Middle frontal gyrus (tissue), 1 donor: ENCODE data around the gene RNLS.

Source experiments
- DNase-seq: peaks from one replicate; pipeline ENCODE4 v3.0.0-alpha.2; 2015; ENCODE audit warnings: low spot score; ENCODE audit errors: extremely low spot score

RNLS gene

GRCh38 chr10:88347597-88348304, 235.4 kb downstream of the RNLS start:
- no peak for DNase-seq

GRCh38 chr10:88347022-88347421, 236.1 kb downstream of the RNLS start:
- DNase-seq = no peak

DNA sequence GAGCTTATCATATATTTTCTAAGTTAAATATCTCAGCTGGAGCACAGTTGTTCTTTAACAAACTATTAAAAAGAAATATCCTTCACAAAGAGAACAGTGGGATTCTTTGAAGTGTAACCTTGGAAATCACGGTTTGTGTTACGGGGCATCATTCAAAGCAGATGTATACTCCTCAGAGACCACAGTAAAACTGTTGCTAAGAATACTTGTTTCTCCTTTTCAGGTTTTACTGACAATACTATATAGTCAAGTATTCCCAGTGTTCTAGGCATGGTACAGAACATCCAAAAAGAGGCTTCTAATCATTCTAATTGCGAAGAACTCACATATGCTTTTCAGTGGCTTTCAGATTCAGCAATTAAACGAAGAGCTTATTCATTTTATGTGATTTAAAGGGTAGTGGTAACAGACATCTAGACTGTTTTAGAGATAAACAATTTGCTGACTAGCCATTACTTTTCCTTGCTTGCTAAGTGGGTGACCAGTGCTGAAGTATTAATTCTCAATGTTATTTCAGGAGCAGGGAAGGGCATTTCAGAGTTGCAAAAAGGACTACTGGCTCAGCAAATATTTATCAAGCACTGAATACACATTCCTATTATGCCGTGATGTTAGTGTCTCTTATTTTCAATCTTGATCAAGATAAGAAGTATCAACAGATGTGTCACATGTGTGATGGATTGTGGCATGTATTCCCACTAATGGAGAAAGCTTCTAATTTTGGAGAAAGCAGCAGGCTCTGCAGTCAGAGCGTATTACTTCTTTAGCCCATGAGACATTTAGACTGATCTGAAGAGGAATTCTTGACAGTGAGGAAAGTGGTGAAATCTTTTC, 236.8 kb downstream of the RNLS start:
- DNase-seq = no peak

DNA sequence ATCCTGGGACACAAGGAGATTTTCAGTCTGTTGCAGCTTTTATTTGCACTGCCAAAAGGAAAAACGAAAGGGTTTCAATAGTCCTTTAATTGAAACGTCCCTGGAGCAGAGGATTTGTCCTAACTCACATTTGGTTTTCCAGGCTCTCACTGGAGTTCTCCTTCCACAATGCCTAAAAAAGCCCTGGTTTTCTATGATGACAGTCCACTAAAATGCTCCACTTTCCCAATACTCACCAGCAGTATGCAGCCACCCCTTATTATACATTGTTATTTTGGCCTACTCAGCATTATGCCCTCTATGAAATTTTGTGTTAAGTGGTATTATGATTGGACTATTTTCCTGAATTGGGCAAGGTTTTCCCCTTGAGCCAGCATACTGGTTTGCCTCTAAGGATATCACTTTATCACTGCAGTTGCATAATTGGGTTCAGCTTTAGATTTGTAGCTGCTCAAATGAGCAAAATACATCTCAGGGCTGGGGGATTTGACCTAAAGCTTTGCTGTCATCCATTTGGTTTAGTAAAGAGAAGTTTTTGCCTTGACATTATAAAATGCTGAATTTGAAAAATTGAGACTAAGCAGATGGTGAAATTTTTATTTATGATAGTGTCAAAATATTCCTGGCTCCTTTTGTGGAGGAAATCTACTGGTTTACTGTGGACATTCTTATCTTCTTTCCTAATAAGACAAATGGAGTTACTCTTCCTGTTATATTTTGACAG, 239.2 kb downstream of the RNLS start:
- DNase-seq = no peak

- DNase-seq = no peak
These were observed 240.3 kb downstream of the RNLS start for GRCh38 chr10:88342733-88343310.

DNA sequence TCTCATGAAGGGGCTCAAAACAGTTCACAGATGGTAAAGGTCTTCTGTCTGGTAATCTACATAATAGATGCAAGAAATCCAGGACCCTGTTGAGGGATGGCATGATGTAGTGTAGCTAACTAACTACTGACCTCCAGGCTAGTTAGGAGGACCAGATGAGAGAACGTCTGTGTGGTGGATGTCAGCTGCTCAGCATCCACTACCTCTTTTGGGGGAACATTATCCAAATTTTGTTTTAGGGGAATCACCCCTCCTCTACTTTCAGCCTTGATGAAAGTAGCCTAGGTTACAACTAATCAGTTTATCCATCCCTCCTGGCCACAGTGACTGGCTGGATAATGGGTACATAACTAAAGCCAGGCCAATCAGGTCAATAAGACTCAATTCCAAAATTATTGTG, 246.0 kb downstream of the RNLS start:
- DNase-seq = no peak

GRCh38 chr10:88336334-88336733, 246.8 kb downstream of the RNLS start:
- DNase-seq = no peak

DNA sequence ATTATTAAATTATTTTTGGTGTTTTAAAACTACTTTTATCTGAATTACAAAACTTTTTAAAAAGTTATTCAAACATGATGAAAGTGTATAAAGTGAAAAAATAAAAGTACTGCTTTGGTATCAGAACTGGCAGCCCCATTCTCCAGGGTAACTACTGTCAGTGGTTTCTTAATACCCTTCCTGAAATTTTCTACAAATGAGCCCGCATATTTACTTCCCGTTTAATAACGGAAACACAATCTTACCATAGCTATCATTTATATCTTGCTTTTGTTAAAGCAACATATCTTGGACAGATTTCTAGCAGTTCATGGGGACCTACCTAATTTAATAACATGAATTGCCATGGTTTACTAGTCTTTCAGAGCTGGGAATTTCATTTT, 249.9 kb downstream of the RNLS start:
- no peak for DNase-seq

- DNase-seq = no peak
These were observed 250.4 kb downstream of the RNLS start for GRCh38 chr10:88332503-88333247.

- no peak for DNase-seq
These were observed 252.9 kb downstream of the RNLS start for GRCh38 chr10:88330174-88330573.

DNA sequence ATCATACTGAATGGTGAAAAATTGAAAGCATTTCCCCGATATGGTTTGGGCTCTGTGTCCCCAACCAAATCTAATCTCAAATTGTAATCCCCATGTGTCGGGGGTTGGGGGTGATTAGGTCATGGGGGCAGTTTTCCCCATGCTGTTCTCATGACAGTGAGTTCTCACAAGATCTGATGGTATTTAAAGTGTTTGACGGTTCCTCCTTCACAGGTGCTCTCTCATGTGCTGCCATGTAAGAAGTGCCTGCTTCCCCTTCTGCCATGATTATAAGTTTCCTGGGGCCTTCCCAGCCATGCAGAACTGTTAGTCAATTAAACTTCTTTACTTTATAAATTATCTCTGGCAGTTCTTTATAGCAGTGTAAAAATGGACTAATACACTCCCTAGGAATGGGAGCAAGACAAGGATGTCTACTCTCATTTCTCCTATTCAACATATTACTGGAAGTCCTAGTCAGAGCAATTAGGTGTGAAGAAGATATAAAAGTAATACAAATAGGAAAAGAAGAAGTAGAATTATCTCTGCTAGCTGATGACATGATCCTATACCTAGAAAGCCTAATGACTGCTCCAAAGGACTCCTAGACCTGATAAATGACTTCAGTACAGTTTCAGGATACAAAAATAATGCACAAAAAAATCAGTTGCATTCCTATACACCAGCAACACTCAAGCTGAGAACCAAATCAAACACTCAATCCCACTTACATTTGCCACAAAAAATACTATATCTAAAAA, 260.6 kb downstream of the RNLS start:
- no peak for DNase-seq

GRCh38 chr10:88319960-88320517, 263.1 kb downstream of the RNLS start:
- DNase-seq = no peak

DNA sequence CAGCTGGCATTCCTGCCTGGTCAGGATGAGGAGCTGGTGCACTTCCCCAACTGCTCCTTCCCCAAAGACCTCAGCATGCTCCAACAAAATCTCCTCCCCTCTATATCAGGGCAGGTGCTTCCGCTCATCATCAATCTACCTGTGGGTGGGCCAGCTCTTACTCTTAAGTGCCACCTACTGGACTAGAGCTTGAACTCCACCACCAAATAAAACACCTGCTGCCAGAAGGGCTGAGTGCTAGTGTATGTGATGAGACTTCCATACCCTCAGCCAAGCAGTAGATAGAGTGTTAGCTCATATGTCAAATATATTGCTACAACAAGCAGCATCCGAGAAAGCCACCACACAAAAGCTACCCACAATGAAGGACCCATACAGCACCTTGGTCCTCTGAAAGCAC, 264.3 kb downstream of the RNLS start:
- DNase-seq = no peak

- no peak for DNase-seq
These were observed 266.0 kb downstream of the RNLS start for GRCh38 chr10:88317099-88317498.

DNA sequence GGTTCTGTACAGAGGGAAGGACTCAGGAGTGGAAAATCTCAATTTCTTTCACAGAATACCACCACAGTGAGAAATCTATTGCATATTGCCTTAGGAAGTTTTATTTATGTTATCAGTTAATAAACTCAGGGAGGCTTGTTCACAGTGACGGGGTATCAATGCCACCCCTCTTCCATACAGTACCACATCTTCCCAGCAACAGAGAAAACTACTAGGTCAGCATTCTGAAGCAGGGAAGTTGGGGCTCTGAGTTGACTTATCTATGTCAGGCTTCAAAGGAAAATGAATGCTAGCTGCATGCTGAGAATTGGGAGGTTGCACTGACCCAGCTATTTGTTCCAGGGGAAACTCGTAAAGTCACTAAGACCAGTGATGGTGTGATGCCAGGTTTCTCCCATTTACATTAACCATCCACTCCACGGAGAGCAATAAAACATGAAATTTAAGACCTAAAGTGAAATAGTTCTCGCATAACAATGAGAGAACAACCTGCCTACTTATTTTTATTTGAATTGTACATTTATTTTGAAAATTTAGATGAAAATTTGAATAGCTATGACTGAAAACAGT, 266.7 kb downstream of the RNLS start:
- DNase-seq = no peak

DNA sequence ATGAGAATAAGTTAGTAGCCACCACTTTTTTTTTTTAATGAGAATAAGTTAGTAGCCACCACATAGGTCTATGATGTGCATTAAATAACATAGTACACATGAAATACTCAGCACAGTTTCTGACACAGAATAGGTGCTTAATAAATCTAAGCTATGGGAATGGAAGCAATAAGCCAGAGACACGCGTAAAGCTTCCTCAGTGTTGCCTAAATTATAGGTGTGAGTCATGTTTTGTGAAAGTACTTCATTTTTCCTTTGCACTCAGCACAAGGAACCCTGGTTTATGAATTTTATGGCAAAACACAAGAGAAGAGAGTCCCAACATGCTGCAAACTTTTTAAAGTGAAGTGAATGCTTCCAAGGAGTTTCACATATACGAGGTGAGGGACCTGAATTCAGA, 267.4 kb downstream of the RNLS start:
- no peak for DNase-seq

- no peak for DNase-seq
These were observed 268.8 kb downstream of the RNLS start for GRCh38 chr10:88314362-88314761.

DNA sequence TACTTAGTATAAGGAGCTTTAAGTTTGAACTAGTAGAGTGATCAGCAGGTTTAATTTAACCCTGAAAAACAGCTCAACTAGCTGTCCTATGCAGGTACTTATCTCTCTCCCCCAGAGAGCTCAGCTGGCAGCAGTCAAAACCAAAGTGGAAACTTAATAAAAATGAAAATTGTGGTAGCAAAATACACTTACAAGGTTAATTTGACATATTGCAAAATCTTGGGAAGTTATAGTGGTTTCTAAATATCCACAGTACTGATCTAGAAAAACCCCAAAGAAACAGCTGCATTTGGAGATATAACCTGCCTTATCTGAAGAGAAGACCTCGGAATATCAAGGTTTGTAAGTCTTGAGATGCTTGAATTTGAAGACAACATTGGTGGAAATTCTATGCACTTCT, 269.2 kb downstream of the RNLS start:
- no peak for DNase-seq

GRCh38 chr10:88312855-88313254, 270.3 kb downstream of the RNLS start:
- DNase-seq = no peak

GRCh38 chr10:88311264-88311663, 271.9 kb downstream of the RNLS start:
- DNase-seq = no peak
